ENCODE data around the gene CELSR2. TPM values are rescaled to one million over a fixed set of nuclear protein-coding genes. Genes with fewer than 3 reads are reported as not detected.

Gene CELSR2
- total and polyA plus RNA-seq, 2 experiments from 2014 or later: 11.2 to 35.1 TPM

DNA sequence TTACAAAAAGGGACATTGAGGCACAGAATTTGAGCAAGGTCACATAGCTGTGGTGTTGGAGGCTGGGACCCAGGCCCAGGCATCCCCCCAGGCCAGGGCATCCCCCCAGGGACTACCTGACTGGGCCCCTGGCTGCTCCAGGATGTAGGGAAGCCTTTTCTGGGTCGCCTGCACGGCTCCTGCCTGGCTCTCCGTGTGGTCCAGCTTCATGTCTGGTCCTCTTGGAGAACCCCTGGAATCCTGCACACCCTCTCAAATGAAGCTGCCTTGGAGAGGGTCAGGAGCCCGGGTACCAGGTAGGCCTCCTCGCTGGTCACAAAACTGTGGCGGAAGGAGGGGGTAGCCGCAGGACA is 919 bp upstream of the CELSR2 start:
- Mint-ChIP-seq H3K4me3 (no peak overlapping the region), H3K27ac (no peak overlapping the region), H3K4me1 (peaks cover 9% of the 10 kb centered on the region), H3K9me3 (peaks cover 17% of the 10 kb centered on the region; the same call in 2 of the 3 replicates), H3K27me3 (ENCODE audit: insufficient read depth, low read depth, poor library complexity) (peaks cover 21% of the 10 kb centered on the region), H3K36me3 (ENCODE audit: low read depth) (peaks cover 28% of the 10 kb centered on the region)
- H4K20me1 ChIP-seq (replicated peaks; ENCODE audit: insufficient read depth): no peaks in the 10 kb centered on the region
- ATAC-seq: no peak
- peaks cover 12% of the 10 kb centered on the region for H3K27me3 ChIP-seq (ENCODE audit: insufficient read depth)
- H3K4me3 ChIP-seq: peak overlapping the region; percentile 40; the same call in 1 of the 2 replicates
- no peaks in the 10 kb centered on the region for H3F3A ChIP-seq (replicated peaks; ENCODE audit: low read depth)
- no peak overlapping the region for H3K27ac ChIP-seq (ENCODE audit: low read depth)
- TF ChIP-seq POLR2AphosphoS5 (IDR thresholded peaks at IDR 0.05; ENCODE audit: low read depth) (no peak), CREB1 (CRISPR knock-in tag; IDR thresholded peaks at IDR 0.05; ENCODE audit: low read depth) (no peak), NANOG (IDR thresholded peaks at IDR 0.05; ENCODE audit: borderline replicate concordance) (no peak), ZNF114 (CRISPR knock-in tag; IDR thresholded peaks at IDR 0.05) (no peak), EZH2phosphoT487 (IDR thresholded peaks at IDR 0.05; ENCODE audit: unreplicated experiment) (no peak), JUNB (IDR thresholded peaks at IDR 0.05; ENCODE audit: unreplicated experiment) (no peak), ZNF331 (CRISPR knock-in tag; IDR thresholded peaks at IDR 0.05; ENCODE audit: low read depth) (no peak), EZH2 (IDR thresholded peaks at IDR 0.05; ENCODE audit: low read depth, unreplicated experiment) (no peak), STAT1 (IDR thresholded peaks at IDR 0.05; ENCODE audit: unreplicated experiment) (no peak)
- TF ChIP-seq, protein P1, sequence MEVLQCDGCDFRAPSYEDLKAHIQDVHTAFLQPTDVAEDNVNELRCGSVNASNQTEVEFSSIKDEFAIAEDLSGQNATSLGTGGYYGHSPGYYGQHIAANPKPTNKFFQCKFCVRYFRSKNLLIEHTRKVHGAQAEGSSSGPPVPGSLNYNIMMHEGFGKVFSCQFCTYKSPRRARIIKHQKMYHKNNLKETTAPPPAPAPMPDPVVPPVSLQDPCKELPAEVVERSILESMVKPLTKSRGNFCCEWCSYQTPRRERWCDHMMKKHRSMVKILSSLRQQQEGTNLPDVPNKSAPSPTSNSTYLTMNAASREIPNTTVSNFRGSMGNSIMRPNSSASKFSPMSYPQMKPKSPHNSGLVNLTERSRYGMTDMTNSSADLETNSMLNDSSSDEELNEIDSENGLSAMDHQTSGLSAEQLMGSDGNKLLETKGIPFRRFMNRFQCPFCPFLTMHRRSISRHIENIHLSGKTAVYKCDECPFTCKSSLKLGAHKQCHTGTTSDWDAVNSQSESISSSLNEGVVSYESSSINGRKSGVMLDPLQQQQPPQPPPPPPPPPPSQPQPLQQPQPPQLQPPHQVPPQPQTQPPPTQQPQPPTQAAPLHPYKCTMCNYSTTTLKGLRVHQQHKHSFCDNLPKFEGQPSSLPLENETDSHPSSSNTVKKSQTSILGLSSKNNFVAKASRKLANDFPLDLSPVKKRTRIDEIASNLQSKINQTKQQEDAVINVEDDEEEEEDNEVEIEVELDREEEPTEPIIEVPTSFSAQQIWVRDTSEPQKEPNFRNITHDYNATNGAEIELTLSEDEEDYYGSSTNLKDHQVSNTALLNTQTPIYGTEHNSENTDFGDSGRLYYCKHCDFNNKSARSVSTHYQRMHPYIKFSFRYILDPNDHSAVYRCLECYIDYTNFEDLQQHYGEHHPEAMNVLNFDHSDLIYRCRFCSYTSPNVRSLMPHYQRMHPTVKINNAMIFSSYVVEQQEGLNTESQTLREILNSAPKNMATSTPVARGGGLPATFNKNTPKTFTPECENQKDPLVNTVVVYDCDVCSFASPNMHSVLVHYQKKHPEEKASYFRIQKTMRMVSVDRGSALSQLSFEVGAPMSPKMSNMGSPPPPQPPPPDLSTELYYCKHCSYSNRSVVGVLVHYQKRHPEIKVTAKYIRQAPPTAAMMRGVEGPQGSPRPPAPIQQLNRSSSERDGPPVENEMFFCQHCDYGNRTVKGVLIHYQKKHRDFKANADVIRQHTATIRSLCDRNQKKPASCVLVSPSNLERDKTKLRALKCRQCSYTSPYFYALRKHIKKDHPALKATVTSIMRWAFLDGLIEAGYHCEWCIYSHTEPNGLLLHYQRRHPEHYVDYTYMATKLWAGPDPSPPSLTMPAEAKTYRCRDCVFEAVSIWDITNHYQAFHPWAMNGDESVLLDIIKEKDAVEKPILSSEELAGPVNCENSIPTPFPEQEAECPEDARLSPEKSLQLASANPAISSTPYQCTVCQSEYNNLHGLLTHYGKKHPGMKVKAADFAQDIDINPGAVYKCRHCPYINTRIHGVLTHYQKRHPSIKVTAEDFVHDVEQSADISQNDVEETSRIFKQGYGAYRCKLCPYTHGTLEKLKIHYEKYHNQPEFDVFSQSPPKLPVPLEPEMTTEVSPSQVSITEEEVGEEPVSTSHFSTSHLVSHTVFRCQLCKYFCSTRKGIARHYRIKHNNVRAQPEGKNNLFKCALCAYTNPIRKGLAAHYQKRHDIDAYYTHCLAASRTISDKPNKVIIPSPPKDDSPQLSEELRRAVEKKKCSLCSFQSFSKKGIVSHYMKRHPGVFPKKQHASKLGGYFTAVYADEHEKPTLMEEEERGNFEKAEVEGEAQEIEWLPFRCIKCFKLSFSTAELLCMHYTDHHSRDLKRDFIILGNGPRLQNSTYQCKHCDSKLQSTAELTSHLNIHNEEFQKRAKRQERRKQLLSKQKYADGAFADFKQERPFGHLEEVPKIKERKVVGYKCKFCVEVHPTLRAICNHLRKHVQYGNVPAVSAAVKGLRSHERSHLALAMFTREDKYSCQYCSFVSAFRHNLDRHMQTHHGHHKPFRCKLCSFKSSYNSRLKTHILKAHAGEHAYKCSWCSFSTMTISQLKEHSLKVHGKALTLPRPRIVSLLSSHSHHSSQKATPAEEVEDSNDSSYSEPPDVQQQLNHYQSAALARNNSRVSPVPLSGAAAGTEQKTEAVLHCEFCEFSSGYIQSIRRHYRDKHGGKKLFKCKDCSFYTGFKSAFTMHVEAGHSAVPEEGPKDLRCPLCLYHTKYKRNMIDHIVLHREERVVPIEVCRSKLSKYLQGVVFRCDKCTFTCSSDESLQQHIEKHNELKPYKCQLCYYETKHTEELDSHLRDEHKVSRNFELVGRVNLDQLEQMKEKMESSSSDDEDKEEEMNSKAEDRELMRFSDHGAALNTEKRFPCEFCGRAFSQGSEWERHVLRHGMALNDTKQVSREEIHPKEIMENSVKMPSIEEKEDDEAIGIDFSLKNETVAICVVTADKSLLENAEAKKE (CRISPR knock-in tag; IDR thresholded peaks at IDR 0.05): no peak
- TF ChIP-seq, protein P2, sequence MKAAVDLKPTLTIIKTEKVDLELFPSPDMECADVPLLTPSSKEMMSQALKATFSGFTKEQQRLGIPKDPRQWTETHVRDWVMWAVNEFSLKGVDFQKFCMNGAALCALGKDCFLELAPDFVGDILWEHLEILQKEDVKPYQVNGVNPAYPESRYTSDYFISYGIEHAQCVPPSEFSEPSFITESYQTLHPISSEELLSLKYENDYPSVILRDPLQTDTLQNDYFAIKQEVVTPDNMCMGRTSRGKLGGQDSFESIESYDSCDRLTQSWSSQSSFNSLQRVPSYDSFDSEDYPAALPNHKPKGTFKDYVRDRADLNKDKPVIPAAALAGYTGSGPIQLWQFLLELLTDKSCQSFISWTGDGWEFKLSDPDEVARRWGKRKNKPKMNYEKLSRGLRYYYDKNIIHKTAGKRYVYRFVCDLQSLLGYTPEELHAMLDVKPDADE (IDR thresholded peaks at IDR 0.05): no peak
- TF ChIP-seq, protein P3, sequence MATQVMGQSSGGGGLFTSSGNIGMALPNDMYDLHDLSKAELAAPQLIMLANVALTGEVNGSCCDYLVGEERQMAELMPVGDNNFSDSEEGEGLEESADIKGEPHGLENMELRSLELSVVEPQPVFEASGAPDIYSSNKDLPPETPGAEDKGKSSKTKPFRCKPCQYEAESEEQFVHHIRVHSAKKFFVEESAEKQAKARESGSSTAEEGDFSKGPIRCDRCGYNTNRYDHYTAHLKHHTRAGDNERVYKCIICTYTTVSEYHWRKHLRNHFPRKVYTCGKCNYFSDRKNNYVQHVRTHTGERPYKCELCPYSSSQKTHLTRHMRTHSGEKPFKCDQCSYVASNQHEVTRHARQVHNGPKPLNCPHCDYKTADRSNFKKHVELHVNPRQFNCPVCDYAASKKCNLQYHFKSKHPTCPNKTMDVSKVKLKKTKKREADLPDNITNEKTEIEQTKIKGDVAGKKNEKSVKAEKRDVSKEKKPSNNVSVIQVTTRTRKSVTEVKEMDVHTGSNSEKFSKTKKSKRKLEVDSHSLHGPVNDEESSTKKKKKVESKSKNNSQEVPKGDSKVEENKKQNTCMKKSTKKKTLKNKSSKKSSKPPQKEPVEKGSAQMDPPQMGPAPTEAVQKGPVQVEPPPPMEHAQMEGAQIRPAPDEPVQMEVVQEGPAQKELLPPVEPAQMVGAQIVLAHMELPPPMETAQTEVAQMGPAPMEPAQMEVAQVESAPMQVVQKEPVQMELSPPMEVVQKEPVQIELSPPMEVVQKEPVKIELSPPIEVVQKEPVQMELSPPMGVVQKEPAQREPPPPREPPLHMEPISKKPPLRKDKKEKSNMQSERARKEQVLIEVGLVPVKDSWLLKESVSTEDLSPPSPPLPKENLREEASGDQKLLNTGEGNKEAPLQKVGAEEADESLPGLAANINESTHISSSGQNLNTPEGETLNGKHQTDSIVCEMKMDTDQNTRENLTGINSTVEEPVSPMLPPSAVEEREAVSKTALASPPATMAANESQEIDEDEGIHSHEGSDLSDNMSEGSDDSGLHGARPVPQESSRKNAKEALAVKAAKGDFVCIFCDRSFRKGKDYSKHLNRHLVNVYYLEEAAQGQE (IDR thresholded peaks at IDR 0.05; ENCODE audit: unreplicated experiment): no peak
- TF ChIP-seq, protein P4, sequence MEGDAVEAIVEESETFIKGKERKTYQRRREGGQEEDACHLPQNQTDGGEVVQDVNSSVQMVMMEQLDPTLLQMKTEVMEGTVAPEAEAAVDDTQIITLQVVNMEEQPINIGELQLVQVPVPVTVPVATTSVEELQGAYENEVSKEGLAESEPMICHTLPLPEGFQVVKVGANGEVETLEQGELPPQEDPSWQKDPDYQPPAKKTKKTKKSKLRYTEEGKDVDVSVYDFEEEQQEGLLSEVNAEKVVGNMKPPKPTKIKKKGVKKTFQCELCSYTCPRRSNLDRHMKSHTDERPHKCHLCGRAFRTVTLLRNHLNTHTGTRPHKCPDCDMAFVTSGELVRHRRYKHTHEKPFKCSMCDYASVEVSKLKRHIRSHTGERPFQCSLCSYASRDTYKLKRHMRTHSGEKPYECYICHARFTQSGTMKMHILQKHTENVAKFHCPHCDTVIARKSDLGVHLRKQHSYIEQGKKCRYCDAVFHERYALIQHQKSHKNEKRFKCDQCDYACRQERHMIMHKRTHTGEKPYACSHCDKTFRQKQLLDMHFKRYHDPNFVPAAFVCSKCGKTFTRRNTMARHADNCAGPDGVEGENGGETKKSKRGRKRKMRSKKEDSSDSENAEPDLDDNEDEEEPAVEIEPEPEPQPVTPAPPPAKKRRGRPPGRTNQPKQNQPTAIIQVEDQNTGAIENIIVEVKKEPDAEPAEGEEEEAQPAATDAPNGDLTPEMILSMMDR (conservative IDR thresholded peaks at IDR 0.05; ENCODE audit: low read depth in 2 of 2): no peak
- H3K36me3 ChIP-seq (ENCODE audit: insufficient read depth): no peaks in the 10 kb centered on the region
- DNase-seq (ENCODE audit: low spot score): no peak
- H3K4me1 ChIP-seq (ENCODE audit: insufficient read depth): peaks cover 16% of the 10 kb centered on the region; the same call in 1 of the 2 replicates
- no peaks in the 10 kb centered on the region for H3K9me2 ChIP-seq (ENCODE audit: insufficient read depth)
- peak overlapping the region; percentile 83 for H2AFZ ChIP-seq
- H3K79me2 ChIP-seq (replicated peaks; ENCODE audit: insufficient read depth): peaks cover 5% of the 10 kb centered on the region; the same call in 1 of the 2 replicates
- H3K4me2 ChIP-seq: peak overlapping the region; percentile 70; the same call in 1 of the 2 replicates
